OCI-LY7 (cell line): ENCODE measurements around the gene SORD.

ENCODE experiments used
- CTCF ChIP-seq: fragments of 200-600 bp; sonication (generic); conservative IDR thresholded peaks from 2 replicates; pipeline ENCODE4 v1.5.1; 2014; ENCODE audit warnings: mild to moderate bottlenecking, antibody characterized with exemption, low read length, moderate library complexity, mixed read lengths
- EZH2phosphoT487 ChIP-seq: fragments of 200-600 bp; sonication (generic); IDR thresholded peaks from 2 replicates; pipeline ENCODE4 v1.6.1; 2018; ENCODE audit warnings: low read depth, borderline replicate concordance, mild to moderate bottlenecking, mixed run types, antibody characterized with exemption, low read length, moderate library complexity, mixed read lengths

- TF ChIP-seq CTCF (no peak), EZH2phosphoT487 (no peak)
These were observed 78.8 kb downstream of the SORD start for GRCh38 chr15:45101749-45102148.
